HG02588 (cell line): ENCODE data around the gene TLE3.

Experiments used
- ATAC-seq: cut with Tn5 transposase; IDR thresholded peaks from one replicate; pipeline ENCODE4 v1.9.1; 2021; ENCODE audit warnings: mild to moderate bottlenecking, moderate library complexity; ENCODE audit not compliant: unreplicated experiment

TLE3 gene

DNA sequence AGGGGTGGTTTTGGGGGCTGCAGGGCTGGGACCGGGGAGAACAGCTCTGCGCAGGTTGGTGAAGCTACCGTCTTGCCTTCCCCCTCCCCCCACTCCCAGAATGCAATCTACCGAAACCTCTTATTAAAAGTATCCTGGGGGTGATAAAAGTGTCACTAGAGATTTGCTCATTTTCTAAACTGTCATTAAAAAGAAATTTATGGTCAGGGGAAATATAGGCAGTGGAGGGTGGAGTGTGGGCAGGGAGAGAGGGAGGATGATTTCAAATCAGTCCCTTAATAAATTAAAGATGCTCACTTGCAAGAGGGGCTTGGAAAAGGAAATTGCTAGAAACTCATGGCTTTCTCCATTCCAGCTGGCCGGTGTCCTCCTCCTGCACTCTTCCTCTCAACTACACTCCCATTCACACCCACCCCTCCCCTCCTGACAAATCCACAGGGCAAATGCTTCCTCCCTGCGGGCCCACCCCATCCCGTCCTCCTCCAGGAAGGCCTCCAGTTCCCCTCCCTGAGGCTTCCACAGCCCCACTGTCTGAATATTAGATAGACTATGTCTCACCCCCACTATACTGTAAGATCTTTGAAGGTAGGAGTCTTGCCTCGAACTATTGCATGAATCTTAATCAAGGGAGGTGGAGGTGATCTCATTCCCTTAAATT lies 83.9 kb downstream of the TLE3 start:
- ATAC-seq, result no peak

- no peak for ATAC-seq
Observed at GRCh38 chr15:70012895-70013294, 84.8 kb downstream of the TLE3 start.

- ATAC-seq, result no peak
Observed at GRCh38 chr15:70008697-70009290, 88.9 kb downstream of the TLE3 start.

- no peak for ATAC-seq
Observed at GRCh38 chr15:70006259-70007147, 91.2 kb downstream of the TLE3 start.

- no peak for ATAC-seq
Observed at GRCh38 chr15:70004826-70005225, 92.9 kb downstream of the TLE3 start.

DNA sequence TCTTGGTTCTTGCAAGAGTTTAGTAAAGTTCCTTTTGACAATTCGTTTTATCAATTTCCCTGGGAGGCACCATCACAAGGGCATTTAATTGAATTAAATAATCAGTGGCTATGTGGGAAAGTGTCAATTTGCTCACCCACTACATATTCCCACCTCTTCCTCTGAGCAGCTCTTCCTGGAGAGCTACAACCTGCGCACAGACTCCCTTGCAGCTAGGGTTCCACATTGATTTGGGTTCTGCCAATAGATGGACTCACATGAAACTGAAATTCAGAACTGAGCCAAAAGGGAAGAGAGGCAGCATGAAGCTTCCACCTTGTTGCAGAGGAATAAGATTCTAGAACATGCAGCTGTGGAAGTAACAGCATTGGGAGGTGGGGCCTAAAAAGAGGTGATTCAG lies 94.8 kb downstream of the TLE3 start:
- no peak for ATAC-seq

GRCh38 chr15:70001859-70002258 lies 95.9 kb downstream of the TLE3 start:
- ATAC-seq, result no peak

DNA sequence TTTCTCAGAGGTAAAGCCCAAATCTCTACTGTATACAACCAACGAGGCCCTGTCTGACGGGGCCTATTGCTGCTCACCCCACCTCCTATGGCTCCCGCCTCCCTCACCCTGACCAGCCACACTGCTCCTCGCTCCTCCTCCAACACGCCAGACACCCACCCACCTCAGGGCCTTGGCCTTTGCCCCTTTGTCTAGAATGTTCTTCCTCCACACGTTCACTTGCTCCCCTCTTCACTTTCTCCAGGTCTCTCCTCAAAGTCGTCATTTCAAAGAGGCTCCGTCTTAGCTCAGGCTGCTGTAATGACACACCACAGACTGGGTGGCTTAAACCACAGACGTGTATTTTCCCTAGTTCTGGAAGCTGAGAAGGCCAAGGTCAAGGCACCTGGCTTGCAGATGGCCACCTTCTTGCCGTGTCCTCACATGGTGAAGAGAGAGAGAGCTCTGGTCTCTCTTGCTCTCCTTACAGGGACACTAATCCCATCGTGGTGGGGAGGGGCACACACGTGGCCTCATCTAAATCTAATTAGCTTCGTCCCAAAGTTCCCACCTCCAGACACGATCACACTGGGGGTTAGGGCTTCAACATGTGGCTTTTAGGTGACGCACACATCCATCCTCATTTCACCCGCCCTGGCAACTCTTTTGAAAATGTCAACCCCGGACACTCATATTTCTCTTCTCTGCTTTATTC lies 98.2 kb downstream of the TLE3 start:
- no peak for ATAC-seq

GRCh38 chr15:69998541-69999391 lies 99.0 kb downstream of the TLE3 start:
- no peak for ATAC-seq

- no peak for ATAC-seq
Observed at GRCh38 chr15:69997813-69998212, 99.9 kb downstream of the TLE3 start.
